Fibroblast of villous mesenchyme (primary cell): Measurements from ENCODE around the gene SMIM21. TPM values are rescaled to one million over a fixed set of nuclear protein-coding genes. Genes with fewer than 3 reads are reported as not detected.

ENCODE experiments used
- DNase-seq: peaks from one replicate; pipeline ENCODE4 v3.0.0-alpha.2; 2010; ENCODE audit warnings: low read depth
- H3K4me3 ChIP-seq: 2 replicates; pipeline ENCODE4 v1.5.1; 2011; ENCODE audit warnings: low read depth, mild to moderate bottlenecking, low read length
- total RNA-seq: library from RNA; depleted of rRNA; stranded (reverse); fragments of >200 nt; gene quantifications from 2 replicates; pipeline ENCODE4 v1.2.3, GENCODE V29; 2012
- TF ChIP-seq, protein P1 (sequence below): IDR thresholded peaks from 2 replicates; pipeline ENCODE4 v1.5.1; 2012; ENCODE audit warnings: low read depth, mild to moderate bottlenecking, low read length; ENCODE audit not compliant: insufficient read depth

Gene SMIM21
- total RNA-seq, 1 donor: not detected

DNA sequence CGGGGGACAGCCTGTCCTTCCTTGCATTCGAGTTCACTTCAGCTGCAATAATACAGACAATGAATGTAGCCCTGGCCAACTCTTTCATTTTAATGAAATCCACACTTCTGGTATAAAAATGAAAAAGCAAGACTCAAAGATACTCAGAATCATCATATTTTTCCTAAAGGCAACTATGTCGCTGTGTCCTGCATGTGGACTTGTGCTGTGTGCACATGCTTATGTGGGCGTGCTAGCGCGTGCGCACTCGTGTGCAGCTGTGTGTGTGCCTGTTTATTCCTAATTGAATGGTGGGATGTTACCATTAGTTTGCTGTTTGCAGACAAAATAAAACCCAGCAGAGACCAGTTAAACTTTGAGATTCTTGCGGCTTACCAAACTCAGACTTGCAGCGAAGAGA, 49.6 kb downstream of the SMIM21 start:
- no peak overlapping the region for H3K4me3 ChIP-seq
- TF ChIP-seq, protein P1, sequence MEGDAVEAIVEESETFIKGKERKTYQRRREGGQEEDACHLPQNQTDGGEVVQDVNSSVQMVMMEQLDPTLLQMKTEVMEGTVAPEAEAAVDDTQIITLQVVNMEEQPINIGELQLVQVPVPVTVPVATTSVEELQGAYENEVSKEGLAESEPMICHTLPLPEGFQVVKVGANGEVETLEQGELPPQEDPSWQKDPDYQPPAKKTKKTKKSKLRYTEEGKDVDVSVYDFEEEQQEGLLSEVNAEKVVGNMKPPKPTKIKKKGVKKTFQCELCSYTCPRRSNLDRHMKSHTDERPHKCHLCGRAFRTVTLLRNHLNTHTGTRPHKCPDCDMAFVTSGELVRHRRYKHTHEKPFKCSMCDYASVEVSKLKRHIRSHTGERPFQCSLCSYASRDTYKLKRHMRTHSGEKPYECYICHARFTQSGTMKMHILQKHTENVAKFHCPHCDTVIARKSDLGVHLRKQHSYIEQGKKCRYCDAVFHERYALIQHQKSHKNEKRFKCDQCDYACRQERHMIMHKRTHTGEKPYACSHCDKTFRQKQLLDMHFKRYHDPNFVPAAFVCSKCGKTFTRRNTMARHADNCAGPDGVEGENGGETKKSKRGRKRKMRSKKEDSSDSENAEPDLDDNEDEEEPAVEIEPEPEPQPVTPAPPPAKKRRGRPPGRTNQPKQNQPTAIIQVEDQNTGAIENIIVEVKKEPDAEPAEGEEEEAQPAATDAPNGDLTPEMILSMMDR: no peak
- DNase-seq: peak; percentile 4

DNA sequence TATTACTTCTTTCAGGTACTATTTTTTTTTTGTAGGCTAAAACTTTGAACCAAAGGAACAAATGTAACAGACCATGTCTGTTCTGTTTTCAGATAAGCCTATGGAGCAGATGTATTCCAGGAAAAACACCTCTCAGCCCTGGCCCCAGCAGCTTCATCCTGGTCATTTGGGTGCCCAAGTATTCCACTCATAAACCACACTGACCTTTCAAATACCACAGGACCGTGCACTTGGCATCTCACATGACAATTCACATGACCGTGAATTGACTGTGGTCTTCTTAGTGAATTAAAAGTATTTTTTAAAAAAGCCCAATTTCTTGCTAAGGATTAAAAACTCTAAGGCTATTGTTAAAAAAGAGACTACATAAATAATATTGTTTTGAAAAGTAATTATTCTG, 50.2 kb downstream of the SMIM21 start:
- TF ChIP-seq, protein P1: no peak
- no peak overlapping the region for H3K4me3 ChIP-seq
- DNase-seq: no peak

DNA sequence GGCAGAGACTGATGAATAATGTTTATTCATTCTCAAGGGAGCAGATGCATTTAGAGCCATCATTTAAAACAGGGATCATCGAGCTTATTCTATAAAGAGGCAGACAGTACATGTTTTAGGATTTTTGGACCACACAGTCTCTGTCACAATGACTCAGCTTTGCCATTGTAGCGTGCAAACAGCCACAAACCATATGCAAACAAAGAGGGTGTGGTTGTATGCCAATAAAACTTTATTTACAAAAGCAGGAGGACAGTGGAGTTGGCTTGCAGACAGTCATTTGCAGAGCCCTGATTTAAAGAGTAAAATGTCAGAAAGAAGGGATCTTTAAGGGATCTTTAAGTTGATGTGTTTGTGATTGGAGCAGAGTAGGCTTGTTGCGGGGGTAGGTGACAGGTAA, 51.5 kb downstream of the SMIM21 start:
- DNase-seq: no peak
- no peak overlapping the region for H3K4me3 ChIP-seq

DNA sequence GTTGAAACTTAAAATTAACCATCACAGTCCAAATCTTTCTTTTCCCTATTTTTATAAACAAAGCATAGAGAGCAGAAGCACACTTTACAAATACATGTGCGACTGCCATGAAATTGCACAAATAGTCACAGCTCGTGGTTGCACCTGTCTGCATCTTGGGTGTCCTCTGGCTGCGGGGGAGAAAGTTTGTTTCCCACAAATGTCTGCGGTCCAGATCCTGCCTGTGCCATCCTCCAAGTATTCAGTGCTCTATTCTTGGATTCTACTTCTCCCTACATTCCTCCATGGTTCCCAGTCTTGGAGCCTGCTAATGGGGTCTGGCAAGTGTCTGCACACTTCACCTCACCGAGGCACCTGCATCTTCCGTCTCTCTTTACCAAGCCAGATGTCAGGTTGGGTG, 52.2 kb downstream of the SMIM21 start:
- TF ChIP-seq, protein P1: no peak
- H3K4me3 ChIP-seq: no peak overlapping the region
- DNase-seq: no peak

More for the DNA sequence above, 51.5 kb downstream of the SMIM21 start:
- TF ChIP-seq, protein P1: no peak

DNA sequence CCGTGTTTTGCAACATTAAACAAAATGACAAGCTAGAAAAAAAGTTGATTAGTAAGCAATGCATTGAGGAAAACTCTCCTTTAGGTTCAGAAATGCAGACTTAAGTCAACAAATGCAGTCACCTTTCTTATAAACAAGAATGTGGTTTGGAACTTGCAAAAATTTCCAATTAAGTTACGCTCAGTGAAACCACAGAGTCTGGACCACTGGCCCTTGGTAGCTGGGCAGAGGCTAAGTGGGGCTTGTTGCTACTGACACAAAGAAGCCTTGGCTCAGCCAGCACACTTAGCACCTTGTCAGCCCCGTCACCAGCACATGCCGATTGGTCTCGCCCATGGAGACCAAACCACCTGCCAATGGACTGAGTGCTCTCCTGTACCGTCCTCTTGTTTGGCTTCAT, 53.0 kb downstream of the SMIM21 start:
- no peak overlapping the region for H3K4me3 ChIP-seq
- DNase-seq: no peak
- TF ChIP-seq, protein P1: no peak

DNA sequence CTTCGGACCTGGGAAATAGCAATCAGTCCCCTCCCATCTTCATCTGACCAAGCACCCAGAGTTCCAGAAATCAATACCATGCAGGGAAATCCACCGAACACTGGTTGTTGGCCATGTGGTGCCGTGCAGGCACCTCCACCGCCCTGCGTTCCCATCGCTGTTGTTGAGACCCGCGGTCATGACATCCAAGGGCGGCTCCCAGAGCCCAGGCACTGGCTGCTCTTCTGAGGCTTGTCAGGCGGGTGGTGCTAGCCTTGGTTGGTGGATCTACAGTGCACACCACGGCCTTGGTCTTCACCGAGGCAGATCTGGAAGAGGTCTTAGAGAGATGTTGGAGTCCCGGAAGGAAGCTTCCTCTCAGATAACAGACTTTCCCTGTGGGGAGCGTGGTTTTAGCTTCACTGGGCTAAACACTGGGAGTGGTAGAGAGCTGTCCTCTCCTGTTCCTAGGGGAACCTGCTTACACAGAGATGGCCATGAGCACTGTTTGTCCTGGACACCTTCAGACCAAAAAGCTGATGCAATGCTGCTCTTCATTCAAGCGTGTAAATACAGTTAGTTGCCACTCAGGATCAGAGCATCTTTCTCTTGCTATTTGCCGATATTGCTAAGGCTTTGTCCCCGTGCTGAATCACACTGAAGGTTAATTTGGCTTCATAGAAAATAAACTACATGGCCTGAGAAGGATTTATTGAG, 58.3 kb downstream of the SMIM21 start:
- H3K4me3 ChIP-seq: no peak overlapping the region
- DNase-seq: no peak
- TF ChIP-seq, protein P1: no peak

DNA sequence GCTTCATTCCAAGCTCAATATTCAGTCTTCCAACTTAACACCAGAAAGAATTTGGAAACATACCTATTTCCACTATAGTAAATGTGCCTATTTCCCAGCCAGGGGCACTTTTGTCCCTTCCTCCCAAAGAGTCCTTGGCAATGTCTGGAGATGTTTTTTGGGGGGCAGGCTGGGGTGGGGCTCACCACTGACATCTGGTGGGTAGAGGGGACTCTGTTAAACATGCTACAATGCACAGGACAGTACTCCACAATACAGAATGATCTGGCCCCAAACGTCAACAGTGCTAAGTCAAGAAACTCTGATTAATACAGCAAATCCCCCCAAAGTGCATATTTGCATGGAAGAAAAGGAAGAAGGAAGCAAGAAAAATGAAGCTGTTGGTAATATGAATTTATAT, 61.7 kb downstream of the SMIM21 start:
- TF ChIP-seq, protein P1: no peak
- no peak for DNase-seq
- no peak overlapping the region for H3K4me3 ChIP-seq
